LNCAP (cell line): ENCODE measurements around the gene ESYT3.

Experiments used
- CTCF ChIP-seq: fragments of 450-650 bp; IDR thresholded peaks from 2 replicates; pipeline ENCODE4 v1.5.1; 2017; ENCODE audit warnings: mild to moderate bottlenecking

ESYT3 gene

GRCh38 chr3:138468886-138469285, 34.5 kb downstream of the ESYT3 start:
- TF ChIP-seq CTCF = no peak

- TF ChIP-seq CTCF = no peak
Measured at GRCh38 chr3:138469874-138470273, 35.5 kb downstream of the ESYT3 start.

GRCh38 chr3:138470687-138471086, 36.3 kb downstream of the ESYT3 start:
- no peak for TF ChIP-seq CTCF

- TF ChIP-seq CTCF = no peak
Measured at GRCh38 chr3:138471481-138471880, 37.1 kb downstream of the ESYT3 start.

- TF ChIP-seq CTCF = no peak
Measured at GRCh38 chr3:138472141-138472825, 37.9 kb downstream of the ESYT3 start.

GRCh38 chr3:138473391-138473790, 39.0 kb downstream of the ESYT3 start:
- no peak for TF ChIP-seq CTCF

- TF ChIP-seq CTCF = no peak
Measured at GRCh38 chr3:138474163-138474562, 39.7 kb downstream of the ESYT3 start.

- no peak for TF ChIP-seq CTCF
Measured at GRCh38 chr3:138476526-138476925, 42.1 kb downstream of the ESYT3 start.
